MG63 (cell line): ENCODE measurements around the gene WNT3. TPM values are rescaled to one million over a fixed set of nuclear protein-coding genes. Genes with fewer than 3 reads are reported as not detected.
"Not testable (repeated sequence)": the region's sequence is repeated elsewhere in the genome, so short reads cannot be mapped to it uniquely, and the experiment has no call there.

Source experiments
- DNase-seq: peaks from one replicate; pipeline ENCODE4 v3.0.0-alpha.2; 2020
- H3K27me3 ChIP-seq: fragments of 250-450 bp; sonication (Bioruptor Pico); 2 replicates; pipeline ENCODE4 v1.5.1; 2020; ENCODE audit warnings: mild to moderate bottlenecking, moderate library complexity
- H3K36me3 ChIP-seq: fragments of 250-450 bp; sonication (Bioruptor Pico); 2 replicates; pipeline ENCODE4 v1.5.1; 2020; ENCODE audit warnings: mild to moderate bottlenecking, moderate library complexity
- H3K4me3 ChIP-seq: fragments of 250-450 bp; sonication (Bioruptor Pico); 2 replicates; pipeline ENCODE4 v1.5.1; 2020; ENCODE audit warnings: mild to moderate bottlenecking, moderate library complexity
- H3K9me3 ChIP-seq: fragments of 250-450 bp; sonication (Bioruptor Pico); 2 replicates; pipeline ENCODE4 v1.5.1; 2020; ENCODE audit warnings: mild to moderate bottlenecking, moderate library complexity
- total RNA-seq: library from RNA; depleted of rRNA; stranded (reverse); fragments of >200 nt; shearing (Covaris generic); gene quantifications from 2 replicates; pipeline ENCODE4 v1.2.3, GENCODE V29; 2014; ENCODE audit warnings: low replicate concordance

WNT3 gene
- total RNA-seq, 1 experiment from 2014 or later: 5.6 TPM

GRCh38 chr17:46841561-46842379 is 23.3 kb upstream of the WNT3 start:
- H3K36me3 ChIP-seq: no peaks in the 10 kb centered on the region
- no peak for DNase-seq
- H3K9me3 ChIP-seq: peaks cover 16% of the 10 kb centered on the region
- no peak overlapping the region for H3K4me3 ChIP-seq
- peaks cover 20% of the 10 kb centered on the region for H3K27me3 ChIP-seq

GRCh38 chr17:46840596-46840995 is 22.1 kb upstream of the WNT3 start:
- H3K9me3 ChIP-seq: peaks cover 16% of the 10 kb centered on the region
- DNase-seq, H3K36me3 ChIP-seq, H3K4me3 ChIP-seq: not testable (repeated sequence)
- H3K27me3 ChIP-seq: peaks cover 19% of the 10 kb centered on the region

GRCh38 chr17:46839211-46839610 is 20.7 kb upstream of the WNT3 start:
- H3K36me3 ChIP-seq: no peaks in the 10 kb centered on the region
- H3K9me3 ChIP-seq: peaks cover 16% of the 10 kb centered on the region
- no peak overlapping the region for H3K4me3 ChIP-seq
- no peak for DNase-seq
- H3K27me3 ChIP-seq: peaks cover 19% of the 10 kb centered on the region

- Histone ChIP-seq H3K9me3 (peaks cover 2% of the 10 kb centered on the region), H3K36me3 (no peaks in the 10 kb centered on the region), H3K4me3 (no peak overlapping the region), H3K27me3 (peaks cover 12% of the 10 kb centered on the region)
- DNase-seq: no peak
These were observed 19.0 kb upstream of the WNT3 start for GRCh38 chr17:46837521-46837920.

- Histone ChIP-seq H3K4me3 (no peak overlapping the region), H3K27me3 (peaks cover 10% of the 10 kb centered on the region), H3K36me3 (no peaks in the 10 kb centered on the region), H3K9me3 (no peaks in the 10 kb centered on the region)
- DNase-seq: no peak
These were observed 18.0 kb upstream of the WNT3 start for GRCh38 chr17:46836500-46836899.

GRCh38 chr17:46834846-46835245 is 16.4 kb upstream of the WNT3 start:
- no peaks in the 10 kb centered on the region for H3K36me3 ChIP-seq
- no peaks in the 10 kb centered on the region for H3K27me3 ChIP-seq
- no peak for DNase-seq
- H3K4me3 ChIP-seq: no peak overlapping the region
- H3K9me3 ChIP-seq: no peaks in the 10 kb centered on the region

- no peaks in the 10 kb centered on the region for H3K27me3 ChIP-seq
- H3K9me3 ChIP-seq: no peaks in the 10 kb centered on the region
- H3K4me3 ChIP-seq: no peak overlapping the region
- no peaks in the 10 kb centered on the region for H3K36me3 ChIP-seq
- DNase-seq: no peak
These were observed 15.3 kb upstream of the WNT3 start for GRCh38 chr17:46833840-46834208.

- Histone ChIP-seq H3K4me3 (no peak overlapping the region), H3K27me3 (no peaks in the 10 kb centered on the region), H3K36me3 (no peaks in the 10 kb centered on the region), H3K9me3 (no peaks in the 10 kb centered on the region)
- DNase-seq: peak; percentile 74
These were observed 14.7 kb upstream of the WNT3 start for GRCh38 chr17:46832945-46833839.

GRCh38 chr17:46832331-46832821 is 13.9 kb upstream of the WNT3 start:
- Histone ChIP-seq H3K9me3 (no peaks in the 10 kb centered on the region), H3K4me3 (no peak overlapping the region), H3K27me3 (no peaks in the 10 kb centered on the region), H3K36me3 (no peaks in the 10 kb centered on the region)
- DNase-seq: no peak

GRCh38 chr17:46831573-46832330 is 13.3 kb upstream of the WNT3 start:
- Histone ChIP-seq H3K36me3 (no peaks in the 10 kb centered on the region), H3K9me3 (no peaks in the 10 kb centered on the region), H3K27me3 (no peaks in the 10 kb centered on the region), H3K4me3 (no peak overlapping the region)
- no peak for DNase-seq

GRCh38 chr17:46827274-46827673 is 8.8 kb upstream of the WNT3 start:
- Histone ChIP-seq H3K9me3 (no peaks in the 10 kb centered on the region), H3K27me3 (no peaks in the 10 kb centered on the region), H3K36me3 (no peaks in the 10 kb centered on the region), H3K4me3 (no peak overlapping the region)
- DNase-seq: no peak

GRCh38 chr17:46826116-46826515 is 7.6 kb upstream of the WNT3 start:
- Histone ChIP-seq H3K4me3 (no peak overlapping the region), H3K27me3 (no peaks in the 10 kb centered on the region), H3K9me3 (no peaks in the 10 kb centered on the region), H3K36me3 (no peaks in the 10 kb centered on the region)
- DNase-seq: no peak

- peaks cover 12% of the 10 kb centered on the region for H3K27me3 ChIP-seq
- H3K4me3 ChIP-seq: no peak overlapping the region
- H3K9me3 ChIP-seq: no peaks in the 10 kb centered on the region
- DNase-seq: no peak
- H3K36me3 ChIP-seq: no peaks in the 10 kb centered on the region
These were observed 5.2 kb upstream of the WNT3 start for GRCh38 chr17:46823657-46824056.

- Histone ChIP-seq H3K36me3 (no peaks in the 10 kb centered on the region), H3K4me3 (no peak overlapping the region), H3K27me3 (peaks cover 22% of the 10 kb centered on the region), H3K9me3 (no peaks in the 10 kb centered on the region)
- DNase-seq: no peak
These were observed 4.0 kb upstream of the WNT3 start for GRCh38 chr17:46822388-46822921.

- H3K27me3 ChIP-seq: peaks cover 22% of the 10 kb centered on the region
- DNase-seq: no peak
- H3K9me3 ChIP-seq: no peaks in the 10 kb centered on the region
- H3K36me3 ChIP-seq: no peaks in the 10 kb centered on the region
- H3K4me3 ChIP-seq: no peak overlapping the region
These were observed 3.2 kb upstream of the WNT3 start for GRCh38 chr17:46821482-46822387.
